NT2/D1 (cell line): ENCODE measurements around the gene KDM4B.

Experiments used
- SUZ12 ChIP-seq: IDR thresholded peaks from 2 replicates; pipeline ENCODE4 v1.6.1; 2011; ENCODE audit not compliant: insufficient read length, insufficient read depth; ENCODE audit errors: extremely low read depth
- YY1 ChIP-seq: IDR thresholded peaks from 2 replicates; pipeline ENCODE4 v1.6.1; 2011; ENCODE audit not compliant: insufficient read length, insufficient read depth
- ZNF274 ChIP-seq: IDR thresholded peaks from 2 replicates; pipeline ENCODE4 v1.6.1; 2011; ENCODE audit warnings: mild to moderate bottlenecking, low read depth, low read length

- no peak for TF ChIP-seq YY1
- TF ChIP-seq SUZ12 = no peak
- no peak for TF ChIP-seq ZNF274
These were observed 22.6 kb downstream of the KDM4B start for GRCh38 chr19:4991538-4991937.
